GM23338 (cell line): ENCODE data around the gene ATP9A. TPM values are rescaled to one million over a fixed set of nuclear protein-coding genes. Genes with fewer than 3 reads are reported as not detected.

Source experiments
- ATAC-seq: fragments of 200-7000 bp; cut with Tn5 transposase; 3 replicates; pipeline ENCODE4 v1.9.1; 2020
- DNase-seq: peaks from one replicate; pipeline ENCODE4 v3.0.0-alpha.2; 2015; ENCODE audit warnings: low spot score
- H2AFZ ChIP-seq: fragments of 200-600 bp; sonication (generic); 2 replicates; pipeline ENCODE4 v1.8.0; 2016; ENCODE audit warnings: antibody characterized with exemption, mild to moderate bottlenecking, moderate library complexity
- H3F3A ChIP-seq: fragments of 200-600 bp; sonication (generic); replicated peaks from 2 replicates; pipeline ENCODE4 v1.8.0; 2017; ENCODE audit warnings: antibody characterized with exemption, mixed run types, low read depth
- H3K27ac ChIP-seq: fragments of 200-600 bp; sonication (generic); 2 replicates; pipeline ENCODE4 v1.6.1; 2016; ENCODE audit warnings: low read depth
- H3K27me3 ChIP-seq: fragments of 200-600 bp; sonication (generic); 2 replicates; pipeline ENCODE4 v1.8.0; 2016; ENCODE audit warnings: mild to moderate bottlenecking, mixed run types, moderate library complexity; ENCODE audit not compliant: insufficient read depth
- H3K36me3 ChIP-seq: fragments of 200-600 bp; sonication (generic); 2 replicates; pipeline ENCODE4 v1.8.0; 2016; ENCODE audit warnings: mild to moderate bottlenecking; ENCODE audit not compliant: insufficient read depth
- H3K4me1 ChIP-seq: fragments of 200-600 bp; sonication (generic); 2 replicates; pipeline ENCODE4 v1.8.0; 2016; ENCODE audit warnings: mild to moderate bottlenecking, moderate library complexity; ENCODE audit not compliant: insufficient read depth
- H3K4me2 ChIP-seq: fragments of 200-600 bp; sonication (generic); 2 replicates; pipeline ENCODE4 v1.7.1; 2017; ENCODE audit warnings: mixed run types
- H3K4me3 ChIP-seq: fragments of 200-600 bp; sonication (generic); 2 replicates; pipeline ENCODE4 v1.6.1; 2016; ENCODE audit warnings: mixed run types
- H3K79me2 ChIP-seq: fragments of 200-600 bp; sonication (generic); replicated peaks from 2 replicates; pipeline ENCODE4 v1.8.0; 2017; ENCODE audit warnings: mild to moderate bottlenecking; ENCODE audit not compliant: insufficient read depth
- H3K9me2 ChIP-seq: fragments of 200-600 bp; sonication (generic); 2 replicates; pipeline ENCODE4 v1.8.0; 2017; ENCODE audit not compliant: insufficient read depth
- H4K20me1 ChIP-seq: fragments of 200-600 bp; sonication (generic); replicated peaks from 2 replicates; pipeline ENCODE4 v1.8.0; 2017; ENCODE audit warnings: mild to moderate bottlenecking; ENCODE audit not compliant: insufficient read depth
- H3K27ac Mint-ChIP-seq: 2 replicates; pipeline ENCODE4 v1.8.0; 2020; ENCODE audit warnings: inconsistent platforms, mild to moderate bottlenecking, moderate library complexity, mixed read lengths
- H3K27me3 Mint-ChIP-seq: 3 replicates; pipeline ENCODE4 v1.8.0; 2022; ENCODE audit warnings: low read depth, mild to moderate bottlenecking, moderate library complexity, mixed read lengths, inconsistent platforms; ENCODE audit not compliant: insufficient read depth, poor library complexity
- H3K36me3 Mint-ChIP-seq: 3 replicates; pipeline ENCODE4 v1.8.0; 2021; ENCODE audit warnings: low read depth, mild to moderate bottlenecking, inconsistent platforms, moderate library complexity, mixed read lengths
- H3K4me1 Mint-ChIP-seq: 3 replicates; pipeline ENCODE4 v1.8.0; 2020; ENCODE audit warnings: mild to moderate bottlenecking, inconsistent platforms, mixed read lengths
- H3K4me3 Mint-ChIP-seq: 3 replicates; pipeline ENCODE4 v1.8.0; 2021; ENCODE audit warnings: moderate library complexity, mild to moderate bottlenecking, inconsistent platforms, mixed read lengths
- H3K9me3 Mint-ChIP-seq: 3 replicates; pipeline ENCODE4 v1.8.0; 2020; ENCODE audit warnings: moderate library complexity, mild to moderate bottlenecking, inconsistent platforms, mixed read lengths
- CREB1 ChIP-seq: fragments of 250-450 bp; sonication (Bioruptor Pico); IDR thresholded peaks from 2 replicates; pipeline ENCODE4 v1.5.0; 2020; ENCODE audit warnings: low read depth, mild to moderate bottlenecking, moderate library complexity
- ETS1 ChIP-seq: IDR thresholded peaks from 2 replicates; pipeline ENCODE4 v1.6.1; 2016; ENCODE audit warnings: antibody characterized with exemption
- EZH2 ChIP-seq: fragments of 200-600 bp; sonication (generic); IDR thresholded peaks from one replicate; pipeline ENCODE4 v1.8.0; 2017; ENCODE audit warnings: antibody characterized with exemption, mild to moderate bottlenecking, low read depth; ENCODE audit not compliant: unreplicated experiment
- EZH2phosphoT487 ChIP-seq: fragments of 200-600 bp; sonication (generic); IDR thresholded peaks from one replicate; pipeline ENCODE4 v1.8.1; 2018; ENCODE audit warnings: antibody characterized with exemption; ENCODE audit not compliant: unreplicated experiment
- NANOG ChIP-seq: IDR thresholded peaks from 2 replicates; pipeline ENCODE4 v1.6.1; 2016; ENCODE audit warnings: antibody characterized with exemption, borderline replicate concordance
- POLR2AphosphoS5 ChIP-seq: IDR thresholded peaks from 2 replicates; pipeline ENCODE4 v1.6.1; 2016; ENCODE audit warnings: antibody characterized with exemption, low read depth
- STAT1 ChIP-seq: IDR thresholded peaks from one replicate; pipeline ENCODE4 v1.6.1; 2016; ENCODE audit warnings: antibody characterized with exemption; ENCODE audit not compliant: unreplicated experiment
- ZNF114 ChIP-seq: fragments of 250-450 bp; sonication (Bioruptor Pico); IDR thresholded peaks from 2 replicates; pipeline ENCODE4 v1.5.0; 2020; ENCODE audit warnings: mild to moderate bottlenecking, moderate library complexity
- ZNF331 ChIP-seq: fragments of 250-450 bp; sonication (Bioruptor Pico); IDR thresholded peaks from 2 replicates; pipeline ENCODE4 v1.5.0; 2020; ENCODE audit warnings: low read depth, mild to moderate bottlenecking, moderate library complexity
- polyA plus RNA-seq: library from polyadenylated mRNA; unstranded; fragments of >200 nt; fragmentation: Nextera tagmentation; extraction: Ambion mirVana; gene quantifications from 2 replicates; pipeline ENCODE4 v1.2.1, GENCODE V29; 2016
- total RNA-seq: library from RNA; depleted of rRNA; stranded (reverse); fragments of >200 nt; shearing (Covaris generic); gene quantifications from 2 replicates; pipeline ENCODE4 v1.2.3, GENCODE V29; 2014
- TF ChIP-seq, protein P1 (sequence below), 2 experiments: fragments of 200-600 bp in 1 of 2; sonication (generic) in 1 of 2; conservative IDR thresholded peaks; 2 replicates each; pipeline versions ENCODE4 v1.5.1 to v1.6.1; 2016 to 2017; ENCODE audit warnings: antibody characterized with exemption in 2 of 2, low read depth in 2 of 2, mild to moderate bottlenecking in 2 of 2, moderate library complexity in 1 of 2

The ATP9A gene
- total and polyA plus RNA-seq, 2 experiments from 2014 or later, result 0.94 to 5.9 TPM

DNA sequence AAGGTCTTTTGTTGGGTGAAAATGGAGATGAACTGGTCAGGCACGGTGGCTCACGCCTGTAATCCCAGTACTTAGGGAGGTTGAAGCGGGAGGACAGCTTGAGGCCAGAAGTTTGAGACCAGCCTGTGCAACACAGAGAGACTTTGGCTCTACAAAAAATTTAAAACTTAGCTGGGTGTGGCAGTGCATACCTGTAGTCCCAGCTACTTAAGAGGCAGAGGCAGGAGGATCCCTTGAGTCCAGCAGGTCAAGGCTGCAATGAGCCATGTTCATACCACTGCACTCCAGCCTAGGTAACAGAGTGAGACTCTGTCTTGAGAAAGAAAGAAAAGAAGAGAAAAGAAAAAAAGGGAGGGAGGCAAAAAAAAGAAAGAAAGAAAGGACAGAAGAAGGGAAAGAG lies 134.8 kb downstream of the ATP9A start (continued):
- no peak for TF ChIP-seq EZH2
- TF ChIP-seq CREB1 (CRISPR knock-in tag), result no peak
- no peak for TF ChIP-seq NANOG
- no peak for TF ChIP-seq ETS1
- TF ChIP-seq EZH2phosphoT487, result no peak
- TF ChIP-seq, protein P1, sequence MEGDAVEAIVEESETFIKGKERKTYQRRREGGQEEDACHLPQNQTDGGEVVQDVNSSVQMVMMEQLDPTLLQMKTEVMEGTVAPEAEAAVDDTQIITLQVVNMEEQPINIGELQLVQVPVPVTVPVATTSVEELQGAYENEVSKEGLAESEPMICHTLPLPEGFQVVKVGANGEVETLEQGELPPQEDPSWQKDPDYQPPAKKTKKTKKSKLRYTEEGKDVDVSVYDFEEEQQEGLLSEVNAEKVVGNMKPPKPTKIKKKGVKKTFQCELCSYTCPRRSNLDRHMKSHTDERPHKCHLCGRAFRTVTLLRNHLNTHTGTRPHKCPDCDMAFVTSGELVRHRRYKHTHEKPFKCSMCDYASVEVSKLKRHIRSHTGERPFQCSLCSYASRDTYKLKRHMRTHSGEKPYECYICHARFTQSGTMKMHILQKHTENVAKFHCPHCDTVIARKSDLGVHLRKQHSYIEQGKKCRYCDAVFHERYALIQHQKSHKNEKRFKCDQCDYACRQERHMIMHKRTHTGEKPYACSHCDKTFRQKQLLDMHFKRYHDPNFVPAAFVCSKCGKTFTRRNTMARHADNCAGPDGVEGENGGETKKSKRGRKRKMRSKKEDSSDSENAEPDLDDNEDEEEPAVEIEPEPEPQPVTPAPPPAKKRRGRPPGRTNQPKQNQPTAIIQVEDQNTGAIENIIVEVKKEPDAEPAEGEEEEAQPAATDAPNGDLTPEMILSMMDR (conservative IDR thresholded peaks at IDR 0.05; ENCODE audit: low read depth in 2 of 2), result no peak
- TF ChIP-seq ZNF114 (CRISPR knock-in tag), result no peak

DNA sequence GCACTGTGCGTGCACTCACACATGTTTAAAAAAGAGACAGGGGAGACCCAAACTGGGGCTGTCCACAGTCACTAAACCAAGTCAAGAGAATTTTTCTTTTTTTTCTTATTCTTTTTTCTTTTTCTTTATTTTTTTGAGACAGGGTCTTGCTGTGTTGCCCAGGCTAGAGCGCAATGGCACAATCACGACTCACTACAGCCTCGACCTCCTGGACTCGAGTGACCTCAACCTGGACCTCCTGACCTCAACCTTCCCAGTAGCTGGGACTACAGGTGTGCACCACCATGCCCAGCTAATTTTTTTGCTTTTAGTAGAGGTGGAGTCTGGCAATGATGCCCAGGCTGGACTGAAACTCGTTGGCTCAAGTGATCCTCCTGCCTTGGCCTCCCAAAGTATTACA lies 136.2 kb downstream of the ATP9A start:
- Mint-ChIP-seq H3K4me1 (no peaks in the 10 kb centered on the region), H3K36me3 (no peaks in the 10 kb centered on the region), H3K27me3 (no peaks in the 10 kb centered on the region), H3K9me3 (no peaks in the 10 kb centered on the region), H3K4me3 (no peak overlapping the region), H3K27ac (no peak overlapping the region)
- no peak for DNase-seq
- Histone ChIP-seq H3K4me1 (no peaks in the 10 kb centered on the region), H2AFZ (no peak overlapping the region), H3K36me3 (no peaks in the 10 kb centered on the region), H4K20me1 (no peaks in the 10 kb centered on the region), H3K4me3 (no peak overlapping the region), H3F3A (no peaks in the 10 kb centered on the region), H3K4me2 (no peak overlapping the region), H3K27me3 (no peaks in the 10 kb centered on the region), H3K79me2 (no peaks in the 10 kb centered on the region), H3K9me2 (no peaks in the 10 kb centered on the region), H3K27ac (no peak overlapping the region)
- no peak for ATAC-seq
- TF ChIP-seq STAT1, result no peak
- no peak for TF ChIP-seq ETS1
- no peak for TF ChIP-seq CREB1 (CRISPR knock-in tag)
- no peak for TF ChIP-seq ZNF114 (CRISPR knock-in tag)
- TF ChIP-seq NANOG, result no peak
- no peak for TF ChIP-seq ZNF331 (CRISPR knock-in tag)
- TF ChIP-seq, protein P1 (conservative IDR thresholded peaks at IDR 0.05; ENCODE audit: low read depth in 2 of 2), result no peak
- TF ChIP-seq EZH2, result no peak
- no peak for TF ChIP-seq POLR2AphosphoS5
